GM19193 (cell line): ENCODE results near the gene TCFL5.

ENCODE experiments used
- POLR2A ChIP-seq: IDR thresholded peaks from 4 replicates; pipeline ENCODE4 v1.6.1; 2011; ENCODE audit not compliant: insufficient read depth, insufficient read length; ENCODE audit errors: extremely low read depth

Gene TCFL5

GRCh38 chr20:62821726-62822210 is 39.9 kb downstream of the TCFL5 start:
- TF ChIP-seq POLR2A = no peak

GRCh38 chr20:62820962-62821725 is 40.5 kb downstream of the TCFL5 start:
- TF ChIP-seq POLR2A = no peak

GRCh38 chr20:62820208-62820961 is 41.2 kb downstream of the TCFL5 start:
- no peak for TF ChIP-seq POLR2A

GRCh38 chr20:62819494-62820174 is 42.0 kb downstream of the TCFL5 start:
- no peak for TF ChIP-seq POLR2A

- no peak for TF ChIP-seq POLR2A
Observed at GRCh38 chr20:62818592-62819493, 42.8 kb downstream of the TCFL5 start.

GRCh38 chr20:62817975-62818591 is 43.5 kb downstream of the TCFL5 start:
- no peak for TF ChIP-seq POLR2A

GRCh38 chr20:62816884-62817873 is 44.4 kb downstream of the TCFL5 start, which contains the start of gene COL9A3:
Gene COL9A3 (plus strand): TSS chr20:62817050. CDS start chr20:62817065, 15 bp downstream.
- TF ChIP-seq POLR2A = no peak

GRCh38 chr20:62816031-62816883 is 45.4 kb downstream of the TCFL5 start:
- no peak for TF ChIP-seq POLR2A

- no peak for TF ChIP-seq POLR2A
Observed at GRCh38 chr20:62815066-62815991, 46.3 kb downstream of the TCFL5 start.

- TF ChIP-seq POLR2A = no peak
Observed at GRCh38 chr20:62814709-62815065, 46.9 kb downstream of the TCFL5 start.

GRCh38 chr20:62814060-62814708 is 47.4 kb downstream of the TCFL5 start:
- TF ChIP-seq POLR2A = no peak

GRCh38 chr20:62813588-62813987 is 48.0 kb downstream of the TCFL5 start:
- no peak for TF ChIP-seq POLR2A
